ENCODE results near the gene BABAM2.

DNA sequence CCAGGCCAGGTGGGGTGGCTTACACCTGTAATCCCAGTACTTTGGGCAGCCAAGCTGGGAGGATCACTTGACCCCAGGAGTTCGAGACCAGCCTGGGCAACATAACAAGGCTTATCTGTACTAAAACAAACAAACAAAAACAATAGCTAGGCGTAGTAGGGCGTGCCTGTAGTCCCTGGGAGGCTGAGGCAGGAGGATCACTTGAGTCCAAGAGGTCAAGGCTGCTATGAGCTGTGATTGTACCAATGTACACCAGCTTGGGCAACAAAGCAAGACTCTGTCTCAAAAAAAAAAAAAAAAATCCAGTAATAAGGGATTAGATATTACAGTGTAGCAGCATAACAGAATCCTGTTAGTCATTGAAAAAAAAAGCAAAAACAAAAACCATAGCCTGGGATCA lies 279.0 kb downstream of the BABAM2 start:
- TF ChIP-seq, protein P1, sequence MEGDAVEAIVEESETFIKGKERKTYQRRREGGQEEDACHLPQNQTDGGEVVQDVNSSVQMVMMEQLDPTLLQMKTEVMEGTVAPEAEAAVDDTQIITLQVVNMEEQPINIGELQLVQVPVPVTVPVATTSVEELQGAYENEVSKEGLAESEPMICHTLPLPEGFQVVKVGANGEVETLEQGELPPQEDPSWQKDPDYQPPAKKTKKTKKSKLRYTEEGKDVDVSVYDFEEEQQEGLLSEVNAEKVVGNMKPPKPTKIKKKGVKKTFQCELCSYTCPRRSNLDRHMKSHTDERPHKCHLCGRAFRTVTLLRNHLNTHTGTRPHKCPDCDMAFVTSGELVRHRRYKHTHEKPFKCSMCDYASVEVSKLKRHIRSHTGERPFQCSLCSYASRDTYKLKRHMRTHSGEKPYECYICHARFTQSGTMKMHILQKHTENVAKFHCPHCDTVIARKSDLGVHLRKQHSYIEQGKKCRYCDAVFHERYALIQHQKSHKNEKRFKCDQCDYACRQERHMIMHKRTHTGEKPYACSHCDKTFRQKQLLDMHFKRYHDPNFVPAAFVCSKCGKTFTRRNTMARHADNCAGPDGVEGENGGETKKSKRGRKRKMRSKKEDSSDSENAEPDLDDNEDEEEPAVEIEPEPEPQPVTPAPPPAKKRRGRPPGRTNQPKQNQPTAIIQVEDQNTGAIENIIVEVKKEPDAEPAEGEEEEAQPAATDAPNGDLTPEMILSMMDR (IDR thresholded peaks at IDR 0.05) = no peak
- no peak for TF ChIP-seq EP300 (IDR thresholded peaks at IDR 0.05)
